ENCODE measurements around the gene F2RL3.

The F2RL3 gene

GRCh38 chr19:16888629-16889365 lies at the start of gene F2RL3:
Gene F2RL3, plus strand, starts transcription at chr19:16888999. Its CDS starts 191 bp downstream, at chr19:16889190.
- no peak for TF ChIP-seq CTCF (conservative IDR thresholded peaks at IDR 0.05; ENCODE audit: low read depth, low read length)
- H3K4me3 ChIP-seq (ENCODE audit: low read length): no peak within 1 kb of the TSS
- no peak for DNase-seq (ENCODE audit: low read depth)

GRCh38 chr19:16841391-16841926 lies 47.3 kb upstream of the F2RL3 start:
- H3K4me3 ChIP-seq (ENCODE audit: low read length): no peak overlapping the region
- no peak for TF ChIP-seq CTCF (conservative IDR thresholded peaks at IDR 0.05; ENCODE audit: low read depth, low read length)
- no peak for DNase-seq (ENCODE audit: low read depth)

- DNase-seq (ENCODE audit: low read depth): no peak
- TF ChIP-seq CTCF (conservative IDR thresholded peaks at IDR 0.05; ENCODE audit: low read depth, low read length): no peak
- H3K4me3 ChIP-seq (ENCODE audit: low read length): no peak overlapping the region
Measured at GRCh38 chr19:16846901-16847300, 41.9 kb upstream of the F2RL3 start.

GRCh38 chr19:16847430-16847829 lies 41.4 kb upstream of the F2RL3 start:
- no peak for TF ChIP-seq CTCF (conservative IDR thresholded peaks at IDR 0.05; ENCODE audit: low read depth, low read length)
- no peak for DNase-seq (ENCODE audit: low read depth)
- H3K4me3 ChIP-seq (ENCODE audit: low read length): no peak overlapping the region

- H3K4me3 ChIP-seq (ENCODE audit: low read length): no peak overlapping the region
- no peak for TF ChIP-seq CTCF (conservative IDR thresholded peaks at IDR 0.05; ENCODE audit: low read depth, low read length)
- DNase-seq (ENCODE audit: low read depth): no peak
Measured at GRCh38 chr19:16849168-16849567, 39.6 kb upstream of the F2RL3 start.

GRCh38 chr19:16850133-16850532 lies 38.7 kb upstream of the F2RL3 start:
- TF ChIP-seq CTCF (conservative IDR thresholded peaks at IDR 0.05; ENCODE audit: low read depth, low read length): no peak
- H3K4me3 ChIP-seq (ENCODE audit: low read length): no peak overlapping the region
- no peak for DNase-seq (ENCODE audit: low read depth)
